Heart right ventricle (tissue), 16 donors: Measurements from ENCODE around the gene RFTN2. TPM values are rescaled to one million over a fixed set of nuclear protein-coding genes. Genes with fewer than 3 reads are reported as not detected.

Experiments used
- ATAC-seq, 8 donors: fragments of 200-7000 bp; cut with Tn5 transposase; one replicate each; pipeline ENCODE4 v1.9.1; 2020; ENCODE audit warnings: mild to moderate bottlenecking in 8 of 8, moderate library complexity in 8 of 8, moderate number of reproducible peaks in 1 of 8
- DNase-seq, 2 donors: peaks; one replicate each; pipeline ENCODE4 v3.0.0-alpha.2; 2020
- H3K27ac ChIP-seq, 10 donors: fragments of 200-600 bp; sonication (generic) in 2 of 10; one replicate each; pipeline versions ENCODE4 v1.5.0 to v1.8.0; 2020 to 2022; ENCODE audit warnings: mild to moderate bottlenecking in 3 of 10
- H3K27me3 ChIP-seq, 7 donors: fragments of 200-600 bp; one replicate each; pipeline ENCODE4 v1.8.0; 2021 to 2022; ENCODE audit warnings: mild to moderate bottlenecking in 2 of 7
- H3K36me3 ChIP-seq, 9 donors: fragments of 200-600 bp; sonication (generic) in 1 of 9; one replicate each; pipeline versions ENCODE4 v1.5.0 to v1.8.0; 2020 to 2022; ENCODE audit warnings: mild to moderate bottlenecking in 2 of 9
- H3K4me1 ChIP-seq, 9 donors: fragments of 200-600 bp; sonication (generic) in 1 of 9; one replicate each; pipeline versions ENCODE4 v1.5.0 to v1.8.0; 2020 to 2022; ENCODE audit warnings: mild to moderate bottlenecking in 4 of 9
- H3K4me3 ChIP-seq, 10 donors: fragments of 200-600 bp; sonication (generic) in 2 of 10; one replicate each; pipeline versions ENCODE4 v1.5.0 to v1.8.0; 2020 to 2022; ENCODE audit warnings: mild to moderate bottlenecking in 7 of 10, moderate library complexity in 2 of 10
- H3K9me3 ChIP-seq, 11 donors: fragments of 200-600 bp in 10 of 11; sonication (generic) in 2 of 11; one replicate each; pipeline versions ENCODE4 v1.5.0 to v1.8.0; 2013 to 2022; ENCODE audit warnings: mild to moderate bottlenecking in 2 of 11, control low read depth in 1 of 11, moderate library complexity in 1 of 11
- CTCF ChIP-seq, 9 donors: fragments of 200-600 bp; sonication (generic) in 2 of 9; IDR thresholded peaks; one replicate each; pipeline versions ENCODE4 v1.5.0 to v1.8.0; 2021 to 2022; ENCODE audit warnings: antibody characterized with exemption in 9 of 9, mild to moderate bottlenecking in 5 of 9, moderate library complexity in 1 of 9
- WGBS, 2 donors: extraction: QIAGEN DNeasy Blood & Tissue Kit; methylation state at CpG; one replicate each; pipeline ENCODE4 v1.1.7; 2013; ENCODE audit warnings: inconsistent platforms in 1 of 2; 5-methylcytosine and 5-hydroxymethylcytosine counted together
- intact Hi-C, 10 donors: fragments of 100-400 bp; cut with DNase I; formaldehyde crosslinking; loops; one replicate each; pipeline versions ENCODE4 v1.11.1 to v1.14.2; 2022
- polyA plus RNA-seq, 2 donors: library from polyadenylated mRNA; stranded (reverse); fragments of 200-250 nt; gene quantifications; one replicate each; pipeline ENCODE4 v1.2.3, GENCODE V29; 2013
- total RNA-seq, 10 donors: library from RNA; stranded (reverse); fragmentation: NEBNext Ultra II Directional in 3 of 10; extraction: Animal tissue kit (Norgen Biotek cat#: 25700) in 3 of 10; gene quantifications; one replicate each; pipeline versions ENCODE4 v1.2.1 to v1.2.4, GENCODE V29; 2021 to 2023
- donor health status: Arrhythmogenic right ventricular cardiomyopathy.
- donor health status: ischemic (EF 13 %, LVEDD 7.1; RV severe dilation, severe dysfunction).
- donor health status: healthy with polysubstance abuse.
- donor health status: DM: no; HTN: yes; CAD: no.
- donor health status: DM: no; HTN: no; CAD: no.
- donor health status: ischemic (EF 25% LVEDD 6.9; RV normal size, moderate dysfunction).
- donor health status: ischemic (EF 25% LVEDD 5.7; RV mildly dilated, moderate dysfunction).
- donor health status: healthy.
- donor health status: DM: yes; HTN: yes; CAD: no.
- donor health status: Ischemic cardiomyopathy.
- donor health status: ischemic (EF 35%, LVEDD 5.7; RV mildly dilated, moderate dysfunction).
- donor health status: nonischemic (EF 11% LVEDD 7.7; RV severe dilation, severe dysfunction).
- donor health status: DM: yes; HTN: yes; CAD: no.
- donor health status: PGD.
- donor health status: ischemic (EF 29% LVEDD 5.4; RV normal size, mild dysfunction).
- donor health status: nonischemic (EF 23%, LVEDD 6.1; RV moderate dilation, normal function).

RFTN2 gene
- total and polyA plus RNA-seq, 12 donors = 1.2 to 8.4 (median 3.5) TPM

GRCh38 chr2:197628043-197628500, 47.3 kb downstream of the RFTN2 start:
- Histone ChIP-seq H3K9me3 (no peaks in the 10 kb centered on the region), H3K4me1 (peaks cover 0 to 20% (median 11%) of the 10 kb centered on the region in 9 donors), H3K27ac (peak overlapping the region in 9 of 10 donors; percentile 21 to 79 (median 63)), H3K27me3 (no peaks in the 10 kb centered on the region), H3K36me3 (peaks cover 0 to 22% (median 0%) of the 10 kb centered on the region in 9 donors), H3K4me3 (no peak overlapping the region)
- ATAC-seq (peak in 7 of 8 donors; percentile 69 to 92 (median 81)), DNase-seq (peak in 1 of 2 donors; percentile 23)
- intact Hi-C loops = loop anchor here in 1 of 10 donors (5.0 kb wide), 1 partner anchor 49 kb away; the partner anchor contains the start of gene RFTN2
- WGBS, 2 donors = 15 to 16% methylated on average over 4 of the region's 4 CpGs
- no peak for TF ChIP-seq CTCF (IDR thresholded peaks at IDR 0.05)

DNA sequence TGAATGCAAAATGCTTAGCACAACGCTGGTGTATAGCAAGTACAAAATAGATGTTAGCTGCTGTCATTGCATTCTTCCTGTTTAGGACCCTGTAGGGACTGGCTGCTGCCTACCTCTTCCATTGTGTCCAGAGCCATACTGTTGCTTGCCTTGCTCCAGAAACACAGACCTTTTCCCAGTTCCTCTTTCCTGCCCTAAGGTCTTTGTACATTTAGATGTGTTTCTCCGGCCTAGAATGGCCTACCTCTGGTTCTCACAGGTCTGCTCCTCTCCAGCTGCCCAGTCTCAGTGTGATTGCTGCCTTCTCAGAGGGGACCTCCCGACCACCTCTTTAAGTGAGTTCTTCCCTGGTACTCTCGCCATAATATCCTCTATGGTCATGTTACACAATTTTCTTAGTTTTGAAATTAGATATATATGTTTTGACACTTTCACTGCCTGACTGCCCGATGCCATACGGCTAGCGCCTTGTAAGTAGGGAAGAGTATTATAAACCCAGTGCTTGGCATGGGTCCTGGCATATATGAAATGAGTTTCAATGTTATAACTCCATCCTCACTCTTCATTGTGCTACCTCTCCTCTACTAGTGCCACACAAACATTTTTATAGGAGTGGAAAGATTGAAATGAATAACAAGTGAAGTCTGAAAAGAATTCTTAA, 48.3 kb downstream of the RFTN2 start:
- ATAC-seq = no peak
- H3K4me3 ChIP-seq = no peak overlapping the region
- peaks cover 0 to 20% (median 11%) of the 10 kb centered on the region in 9 donors for H3K4me1 ChIP-seq
- peak overlapping the region in 6 of 10 donors; percentile 21 to 79 (median 51) for H3K27ac ChIP-seq
- 90 to 94% methylated on average over 7 of the region's 7 CpGs for WGBS, 2 donors
- DNase-seq = no peak
- H3K9me3 ChIP-seq = peaks cover 0 to 7% (median 0%) of the 10 kb centered on the region in 11 donors
- intact Hi-C loops = loop anchor here in 1 of 10 donors (5.0 kb wide), 1 partner anchor 50 kb away; the partner anchor contains the start of gene RFTN2
- no peak for TF ChIP-seq CTCF (IDR thresholded peaks at IDR 0.05)
- no peaks in the 10 kb centered on the region for H3K27me3 ChIP-seq
- H3K36me3 ChIP-seq = peaks cover 0 to 15% (median 0%) of the 10 kb centered on the region in 9 donors

GRCh38 chr2:197620133-197620532, 55.3 kb downstream of the RFTN2 start:
- intact Hi-C loops = loop anchor here in 1 of 10 donors (5.0 kb wide), 1 partner anchor 52 kb away; no protein-coding TSS in a partner anchor
- Histone ChIP-seq H3K9me3 (peaks cover 0 to 7% (median 0%) of the 10 kb centered on the region in 11 donors), H3K4me3 (no peak overlapping the region), H3K27me3 (no peaks in the 10 kb centered on the region), H3K27ac (peak overlapping the region; percentile 9 to 84 (median 54)), H3K36me3 (peaks cover 0 to 29% (median 0%) of the 10 kb centered on the region in 9 donors), H3K4me1 (peaks cover 0 to 19% (median 0%) of the 10 kb centered on the region in 9 donors)
- WGBS, 2 donors = 41 to 62% methylated on average over 1 of the region's 1 CpG
- DNase-seq (no peak), ATAC-seq (peak in 3 of 8 donors; percentile 20 to 56 (median 54))
- TF ChIP-seq CTCF (IDR thresholded peaks at IDR 0.05) = no peak

GRCh38 chr2:197615016-197615652, 60.3 kb downstream of the RFTN2 start:
- 83 to 85% methylated on average over 4 of the region's 4 CpGs for WGBS, 2 donors
- Histone ChIP-seq H3K4me3 (no peak overlapping the region), H3K4me1 (peaks cover 0 to 6% (median 0%) of the 10 kb centered on the region in 9 donors), H3K27ac (no peak overlapping the region), H3K36me3 (peaks cover 0 to 64% (median 0%) of the 10 kb centered on the region in 9 donors), H3K27me3 (no peaks in the 10 kb centered on the region), H3K9me3 (peaks cover 0 to 2% (median 0%) of the 10 kb centered on the region in 11 donors)
- no peak for TF ChIP-seq CTCF (IDR thresholded peaks at IDR 0.05)
- DNase-seq (no peak), ATAC-seq (no peak)
- intact Hi-C loops = no loop called here
